GM18870 (cell line): ENCODE measurements around the gene PLA2G4E.

Source experiments
- ATAC-seq: cut with Tn5 transposase; IDR thresholded peaks from one replicate; pipeline ENCODE4 v1.9.1; 2021; ENCODE audit warnings: moderate library complexity; ENCODE audit not compliant: unreplicated experiment

PLA2G4E gene

DNA sequence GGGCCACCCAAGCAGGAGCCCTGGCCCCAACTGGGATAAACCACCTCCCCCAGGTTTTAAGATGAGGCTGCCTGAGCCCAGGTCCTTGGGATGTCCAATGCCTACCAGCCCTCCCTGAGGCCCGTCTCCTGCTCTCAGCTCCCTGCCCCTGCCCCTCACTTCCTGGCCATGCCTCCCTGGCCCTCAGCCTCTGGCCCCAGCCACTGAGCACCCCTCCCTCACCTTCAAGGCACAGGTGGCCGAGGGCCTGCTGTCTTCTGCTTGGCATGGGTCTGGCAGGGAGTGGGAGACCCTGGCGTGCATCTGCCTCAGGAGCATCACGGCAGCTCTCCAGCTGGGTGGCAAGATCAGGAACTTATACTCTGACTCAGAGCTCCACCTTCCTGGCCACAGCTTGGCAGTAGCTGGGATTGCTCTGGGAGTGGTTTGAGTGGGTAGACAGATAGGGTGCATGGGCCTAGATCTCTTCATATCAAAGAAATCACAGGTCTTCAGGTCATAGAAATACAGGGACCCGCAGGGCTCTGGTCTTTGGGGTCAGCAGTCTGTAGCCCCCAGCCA, at the start of gene PLA2G4E:
Gene PLA2G4E, minus strand, starts transcription at position 330 of the 561 bp plus-strand sequence. Its CDS starts 12 bp downstream, at position 318.
- ATAC-seq, result no peak

GRCh38 chr15:42070279-42070975, 49.6 kb upstream of the PLA2G4E start:
- ATAC-seq, result no peak

DNA sequence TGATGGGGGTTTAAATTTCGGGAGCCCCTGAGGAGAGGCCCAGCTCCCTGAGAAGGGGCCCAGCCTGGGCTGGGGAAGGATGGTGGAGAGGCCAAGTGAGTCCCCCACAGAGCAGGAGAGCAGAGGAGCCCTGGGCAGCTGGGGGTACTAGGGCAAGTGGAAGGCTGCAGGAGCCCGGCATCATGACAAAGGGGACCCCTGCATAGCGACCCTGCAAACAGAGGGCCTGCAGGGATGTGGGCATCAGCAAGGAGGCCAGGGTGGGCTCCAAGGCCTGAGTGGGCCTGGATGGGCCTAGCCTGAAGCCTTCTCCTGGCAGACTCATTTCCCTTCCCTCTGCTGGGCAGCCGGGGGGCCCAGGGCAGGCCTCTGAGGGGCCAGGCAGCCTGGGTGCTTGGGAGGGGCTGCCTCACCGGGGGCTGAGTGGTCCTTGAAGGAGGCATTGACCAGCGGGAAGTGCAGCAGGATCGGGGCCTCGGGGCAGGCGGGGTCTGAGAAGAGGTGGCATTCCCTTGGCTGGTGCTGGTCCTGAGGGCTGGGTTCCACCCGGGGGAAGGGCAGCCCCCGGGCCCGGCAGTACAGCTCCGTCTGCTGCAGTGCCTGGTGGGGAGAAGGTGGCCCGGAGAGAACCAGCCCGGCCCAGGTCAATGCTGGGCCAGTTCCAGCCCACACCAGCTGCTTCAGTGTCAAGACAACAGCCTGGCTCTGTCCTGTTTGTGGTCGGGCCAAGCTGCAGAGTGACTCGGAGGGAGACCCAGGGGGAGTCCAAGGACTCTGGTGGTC, 48.8 kb upstream of the PLA2G4E start:
- ATAC-seq, result no peak

- ATAC-seq, result no peak
Measured at GRCh38 chr15:42069025-42069424, 48.2 kb upstream of the PLA2G4E start.

- ATAC-seq, result no peak
Measured at GRCh38 chr15:42068601-42069000, 47.8 kb upstream of the PLA2G4E start.

- no peak for ATAC-seq
Measured at GRCh38 chr15:42066764-42067415, 46.0 kb upstream of the PLA2G4E start.

GRCh38 chr15:42065468-42065867, 44.6 kb upstream of the PLA2G4E start:
- no peak for ATAC-seq

- no peak for ATAC-seq
Measured at GRCh38 chr15:42065033-42065432, 44.2 kb upstream of the PLA2G4E start.

DNA sequence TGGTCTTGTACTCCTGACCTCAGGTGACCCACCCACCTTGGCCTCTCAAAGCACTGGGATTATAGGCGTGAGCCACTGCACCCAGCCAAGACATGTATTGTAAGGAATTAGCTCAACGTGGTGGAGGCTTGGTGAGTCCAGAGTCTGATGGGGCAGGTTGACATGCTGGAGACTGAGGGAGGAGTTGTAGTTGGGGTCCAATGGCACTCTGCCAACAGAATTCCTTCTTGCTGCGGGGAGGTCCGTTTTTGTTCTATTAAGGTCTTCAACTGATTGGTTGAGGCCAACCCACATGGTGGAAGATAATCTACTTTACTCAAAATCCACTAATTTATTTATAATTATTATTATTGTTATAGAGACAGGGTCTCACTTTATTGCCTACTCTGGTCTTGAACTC, 43.4 kb upstream of the PLA2G4E start:
- no peak for ATAC-seq

GRCh38 chr15:42063122-42063848, 42.4 kb upstream of the PLA2G4E start:
- no peak for ATAC-seq

DNA sequence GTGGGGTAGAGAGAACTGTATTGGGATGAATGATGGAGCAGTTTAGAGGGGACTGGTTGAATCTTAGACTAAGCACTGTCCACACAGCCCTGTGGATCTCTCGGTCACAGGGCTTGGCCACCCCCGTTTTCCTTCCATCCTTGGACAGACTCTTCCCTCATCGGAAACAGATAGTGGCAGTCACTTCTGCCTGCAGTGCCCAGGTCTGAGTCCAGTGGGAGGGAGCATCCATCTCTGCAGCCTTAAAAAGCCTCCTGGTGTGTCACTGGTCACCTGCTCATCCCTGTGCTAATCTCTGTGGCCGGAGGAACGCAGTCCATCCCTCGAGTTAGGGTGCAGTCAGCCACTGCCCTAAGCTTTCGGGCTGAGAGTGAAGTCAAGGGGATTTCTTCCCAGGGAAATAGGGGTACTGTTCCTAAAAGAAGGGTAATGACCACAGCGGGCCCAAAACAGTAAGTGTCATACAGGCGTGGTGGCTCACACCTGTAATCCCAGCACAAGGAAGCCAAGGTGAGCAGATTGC, 41.5 kb upstream of the PLA2G4E start:
- no peak for ATAC-seq

DNA sequence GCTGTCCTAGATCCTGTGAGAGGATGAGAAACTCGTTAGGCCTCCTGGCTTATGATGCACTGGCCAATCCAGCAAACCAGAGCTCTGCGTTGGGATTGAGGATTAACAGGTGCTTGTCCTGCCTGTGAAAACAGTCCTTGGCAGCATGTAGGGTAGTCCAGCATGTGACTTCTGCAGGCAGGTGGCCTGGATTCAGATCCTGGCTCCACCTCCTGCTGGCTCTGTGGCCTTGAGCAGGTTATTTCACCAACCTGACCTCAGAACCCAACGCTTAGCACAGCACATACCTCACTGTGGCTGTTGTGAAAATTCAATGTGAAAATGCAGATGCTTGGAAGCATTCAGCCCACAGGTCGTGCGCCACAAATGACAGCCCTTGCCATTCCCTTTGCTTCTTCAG, 40.0 kb upstream of the PLA2G4E start:
- no peak for ATAC-seq

DNA sequence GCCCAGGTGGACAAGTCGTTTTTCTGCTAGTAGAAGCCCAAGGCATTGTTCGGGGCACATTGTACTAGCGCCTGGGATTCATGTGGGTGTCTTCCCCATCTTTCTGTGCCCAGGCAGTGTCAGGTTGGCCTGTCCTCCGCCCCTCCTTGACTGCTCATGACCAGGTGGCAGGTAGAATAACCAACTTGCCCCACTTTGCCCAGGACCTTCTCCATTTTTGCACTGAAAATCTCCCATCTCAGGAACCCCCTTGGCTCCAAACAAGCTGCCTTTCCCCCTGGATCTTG, 39.6 kb upstream of the PLA2G4E start:
- no peak for ATAC-seq

DNA sequence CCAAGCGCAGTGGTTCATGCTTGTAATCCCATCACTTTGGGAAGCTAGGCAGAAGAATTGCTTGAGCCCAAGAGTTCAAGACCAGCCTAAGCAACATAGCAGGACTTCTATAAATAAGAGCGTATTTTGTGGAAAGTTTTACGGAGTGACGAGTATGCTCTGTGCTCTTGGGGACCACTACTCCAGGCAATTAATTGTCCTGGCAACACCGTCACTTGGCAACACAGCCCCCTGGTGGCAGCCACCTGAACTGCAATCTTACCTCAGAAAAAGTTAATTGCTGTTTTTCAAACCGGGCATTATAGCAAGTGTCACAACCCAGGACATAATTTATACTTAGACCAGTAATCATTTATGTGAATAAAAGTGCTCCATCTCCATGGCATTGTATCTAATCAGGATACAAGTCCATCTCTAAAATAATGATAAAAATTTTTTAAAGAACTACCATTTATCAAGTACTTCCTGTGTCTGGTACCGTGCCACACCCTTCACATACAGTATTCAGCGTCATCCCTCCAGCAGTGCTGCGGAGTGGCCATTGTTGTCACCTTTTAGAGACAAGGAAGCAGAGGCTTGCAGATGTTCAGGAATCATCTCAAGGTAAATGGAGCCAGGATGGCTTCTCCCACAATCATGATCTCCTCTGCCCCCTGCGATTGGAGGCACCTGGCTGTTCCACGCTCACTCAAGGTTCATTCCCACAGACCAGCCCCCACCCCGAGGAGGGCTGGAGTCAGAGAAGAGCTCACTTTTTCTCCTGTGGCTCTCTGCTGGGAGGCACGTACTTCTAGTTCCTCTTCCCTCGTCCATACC, 39.0 kb upstream of the PLA2G4E start:
- no peak for ATAC-seq

GRCh38 chr15:42058791-42059190, 37.9 kb upstream of the PLA2G4E start:
- ATAC-seq, result no peak

DNA sequence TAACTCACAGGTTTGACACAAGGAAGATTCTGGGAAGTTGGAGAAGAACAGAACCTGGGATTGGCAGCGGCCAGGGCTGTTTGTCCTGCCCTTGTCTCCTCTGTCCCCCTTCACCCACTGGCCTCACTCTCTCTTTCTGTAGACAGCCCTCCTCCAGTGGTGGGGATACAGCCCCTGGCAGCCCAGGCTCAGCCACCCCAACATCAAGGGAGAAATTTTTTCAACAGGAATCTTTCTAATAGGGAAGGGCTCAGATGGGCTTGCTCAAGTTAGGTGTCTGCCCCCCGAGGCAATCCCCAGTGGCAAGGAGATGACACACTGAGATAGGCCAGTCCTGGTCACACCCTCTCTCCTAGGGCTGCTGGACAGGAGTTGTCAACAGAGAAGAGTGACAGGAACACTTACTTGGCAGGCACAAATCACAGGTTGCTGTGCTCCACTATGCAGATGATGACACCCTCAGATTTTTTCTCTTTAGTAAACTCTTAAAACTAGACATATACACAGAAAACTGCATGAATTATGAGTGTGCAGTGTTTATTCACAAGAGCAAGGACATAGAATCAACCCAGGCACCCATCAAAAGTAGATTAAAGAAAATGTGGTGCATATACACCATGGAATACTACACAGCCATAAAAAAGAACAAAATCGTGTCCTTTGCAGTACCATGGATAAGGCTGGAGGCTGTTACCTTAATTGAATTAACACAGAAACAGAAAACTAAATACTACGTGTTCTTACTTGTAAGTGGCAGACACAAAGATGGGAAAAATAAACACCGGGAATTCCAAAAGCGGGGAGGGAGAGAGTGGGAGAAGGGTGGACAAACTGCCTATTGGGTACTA, 37.2 kb upstream of the PLA2G4E start:
- ATAC-seq, result no peak

DNA sequence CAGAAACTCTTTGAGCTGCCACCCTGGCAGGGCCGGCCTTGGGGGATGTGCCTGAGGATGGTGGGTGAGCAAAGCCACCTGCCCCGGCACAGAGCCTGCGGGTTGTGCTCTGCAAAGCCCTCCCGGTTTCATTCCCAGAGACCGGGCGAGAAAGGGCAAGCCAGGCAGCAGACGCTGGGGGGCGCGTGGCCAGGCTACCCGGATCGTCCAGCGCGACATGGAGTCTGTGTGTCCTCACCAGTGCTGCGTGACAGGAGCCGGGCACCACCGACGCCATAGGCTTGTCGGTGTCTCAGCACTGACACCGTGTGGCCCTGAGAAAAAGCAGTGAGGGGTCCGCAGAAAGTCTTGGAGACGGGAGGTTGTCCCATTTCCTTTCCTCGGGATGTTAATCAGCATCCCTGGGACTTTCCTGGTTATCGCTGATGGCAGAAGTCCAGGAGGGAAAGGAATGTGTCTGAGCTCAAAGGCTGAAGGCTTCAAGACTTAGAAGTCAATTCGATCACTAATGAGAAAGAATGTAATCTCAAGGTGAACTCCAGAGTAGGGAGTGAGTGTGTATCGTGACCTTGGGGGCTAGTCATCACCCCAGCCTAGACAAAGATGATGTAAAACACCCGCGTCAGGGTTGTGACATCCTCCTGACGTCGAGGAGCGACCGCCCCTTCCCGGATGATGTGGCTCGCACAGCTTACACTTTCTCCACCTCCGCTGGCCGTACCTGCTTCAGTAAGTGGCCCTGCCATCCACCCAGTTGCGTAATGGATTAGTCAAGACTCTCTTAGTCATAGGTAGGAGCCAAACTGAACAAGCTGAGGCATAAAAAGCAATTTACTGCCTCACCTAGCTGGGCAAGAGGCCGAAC, 36.3 kb upstream of the PLA2G4E start:
- no peak for ATAC-seq

DNA sequence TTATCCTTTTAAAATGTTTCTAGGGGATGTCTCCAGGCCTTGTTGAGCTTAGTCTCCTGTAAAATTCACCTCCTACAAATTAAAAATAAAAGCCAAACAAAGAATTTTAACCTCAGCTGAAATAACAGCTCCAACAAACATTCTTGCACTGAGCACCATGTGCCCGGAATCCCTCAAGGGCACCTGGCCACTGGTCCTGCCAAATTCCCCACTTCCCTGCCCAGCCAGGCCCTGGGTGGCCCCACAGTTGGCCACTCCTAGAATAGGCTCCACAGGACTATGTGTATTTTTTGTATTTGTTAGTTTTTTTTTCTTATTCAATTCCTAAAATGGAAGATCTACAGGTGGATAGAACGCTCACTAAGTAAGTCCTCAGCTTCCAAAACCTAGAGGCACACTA, 33.1 kb upstream of the PLA2G4E start:
- ATAC-seq, result no peak
